DND-41 (cell line): Measurements from ENCODE around the gene AKR7A2.

Experiments
- EZH2 ChIP-seq: IDR thresholded peaks from 3 replicates; pipeline ENCODE4 v1.6.1; 2012; ENCODE audit warnings: borderline replicate concordance, low read depth, mild to moderate bottlenecking, moderate library complexity, low read length, inconsistent platforms; ENCODE audit not compliant: severe bottlenecking
- TF ChIP-seq, protein P1 (sequence below): IDR thresholded peaks from 2 replicates; pipeline ENCODE4 v1.5.1; 2012; ENCODE audit warnings: borderline replicate concordance, low read length, moderate library complexity, mild to moderate bottlenecking; ENCODE audit not compliant: poor library complexity, severe bottlenecking; ENCODE audit errors: extremely low read depth

- TF ChIP-seq, protein P1, sequence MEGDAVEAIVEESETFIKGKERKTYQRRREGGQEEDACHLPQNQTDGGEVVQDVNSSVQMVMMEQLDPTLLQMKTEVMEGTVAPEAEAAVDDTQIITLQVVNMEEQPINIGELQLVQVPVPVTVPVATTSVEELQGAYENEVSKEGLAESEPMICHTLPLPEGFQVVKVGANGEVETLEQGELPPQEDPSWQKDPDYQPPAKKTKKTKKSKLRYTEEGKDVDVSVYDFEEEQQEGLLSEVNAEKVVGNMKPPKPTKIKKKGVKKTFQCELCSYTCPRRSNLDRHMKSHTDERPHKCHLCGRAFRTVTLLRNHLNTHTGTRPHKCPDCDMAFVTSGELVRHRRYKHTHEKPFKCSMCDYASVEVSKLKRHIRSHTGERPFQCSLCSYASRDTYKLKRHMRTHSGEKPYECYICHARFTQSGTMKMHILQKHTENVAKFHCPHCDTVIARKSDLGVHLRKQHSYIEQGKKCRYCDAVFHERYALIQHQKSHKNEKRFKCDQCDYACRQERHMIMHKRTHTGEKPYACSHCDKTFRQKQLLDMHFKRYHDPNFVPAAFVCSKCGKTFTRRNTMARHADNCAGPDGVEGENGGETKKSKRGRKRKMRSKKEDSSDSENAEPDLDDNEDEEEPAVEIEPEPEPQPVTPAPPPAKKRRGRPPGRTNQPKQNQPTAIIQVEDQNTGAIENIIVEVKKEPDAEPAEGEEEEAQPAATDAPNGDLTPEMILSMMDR: no peak
- TF ChIP-seq EZH2: no peak
Observed at GRCh38 chr1:19319196-19319595, 7.3 kb upstream of the AKR7A2 start.
